ENCODE measurements around the gene ATP8B3. TPM values are rescaled to one million over a fixed set of nuclear protein-coding genes. Genes with fewer than 3 reads are reported as not detected.
"Not testable (repeated sequence)": the region's sequence is repeated elsewhere in the genome, so short reads cannot be mapped to it uniquely, and the experiment has no call there.

Gene ATP8B3
- total and polyA plus RNA-seq, 7 donors, result 0.06 to 0.30 (median 0.17) TPM; not detected in 1

GRCh38 chr19:1806184-1807029 is 5.7 kb downstream of the ATP8B3 start:
- H3K9me3 ChIP-seq, result no peaks in the 10 kb centered on the region
- no peak overlapping the region for H3K27ac ChIP-seq
- ATAC-seq (no peak), DNase-seq (peak in 1 of 2 donors; percentile 49)
- peaks cover 0 to 2% (median 0%) of the 10 kb centered on the region in 3 donors for H3K27me3 ChIP-seq (ENCODE audit: insufficient read depth in 3 of 3, low read length in 2 of 3)
- 62 to 71% (median 68%) methylated on average over 38 to 45 of the region's 45 CpGs for WGBS, 3 donors
- no peaks in the 10 kb centered on the region for H3K36me3 ChIP-seq (ENCODE audit: insufficient read depth in 1 of 2, low read depth in 1 of 2)
- no peak for TF ChIP-seq CTCF (IDR thresholded peaks at IDR 0.05)
- intact Hi-C loops (cut with DNase I), result no loop called here
- H3K4me1 ChIP-seq, result no peaks in the 10 kb centered on the region
- no peak overlapping the region for H3K4me3 ChIP-seq

GRCh38 chr19:1805401-1806183 is 6.5 kb downstream of the ATP8B3 start:
- intact Hi-C loops (cut with DNase I), result no loop called here
- Histone ChIP-seq H3K4me1 (no peaks in the 10 kb centered on the region), H3K9me3 (no peaks in the 10 kb centered on the region), H3K4me3 (no peak overlapping the region), H3K27ac (no peak overlapping the region), H3K36me3 (ENCODE audit: insufficient read depth in 1 of 2, low read depth in 1 of 2) (no peaks in the 10 kb centered on the region), H3K27me3 (ENCODE audit: insufficient read depth in 3 of 3, low read length in 2 of 3) (peaks cover 0 to 2% (median 0%) of the 10 kb centered on the region in 3 donors)
- DNase-seq, result peak in 1 of 2 donors; percentile 44
- no peak for TF ChIP-seq CTCF (IDR thresholded peaks at IDR 0.05)
- ATAC-seq, result peak in 1 of 4 donors; percentile 15
- 86 to 90% (median 86%) methylated on average over 23 to 24 of the region's 24 CpGs for WGBS, 3 donors

- intact Hi-C loops (cut with DNase I), result no loop called here
- ATAC-seq (no peak), DNase-seq (no peak)
- whole genome bisulfite sequencing, 3 donors, result 86 to 92% (median 90%) methylated on average over 6 of the region's 6 CpGs
- no peaks in the 10 kb centered on the region for H3K9me3 ChIP-seq
- no peaks in the 10 kb centered on the region for H3K36me3 ChIP-seq (ENCODE audit: insufficient read depth in 1 of 2, low read depth in 1 of 2)
- TF ChIP-seq CTCF (IDR thresholded peaks at IDR 0.05), result no peak
- peaks cover 0 to 2% (median 0%) of the 10 kb centered on the region in 3 donors for H3K27me3 ChIP-seq (ENCODE audit: insufficient read depth in 3 of 3, low read length in 2 of 3)
- H3K27ac ChIP-seq, result no peak overlapping the region
- no peak overlapping the region for H3K4me3 ChIP-seq
- H3K4me1 ChIP-seq, result no peaks in the 10 kb centered on the region
Measured at GRCh38 chr19:1804858-1805257, 7.2 kb downstream of the ATP8B3 start.

- Histone ChIP-seq H3K9me3 (no peaks in the 10 kb centered on the region), H3K36me3 (ENCODE audit: insufficient read depth in 1 of 2, low read depth in 1 of 2) (no peaks in the 10 kb centered on the region), H3K27me3 (ENCODE audit: insufficient read depth in 3 of 3, low read length in 2 of 3) (peaks cover 0 to 20% (median 2%) of the 10 kb centered on the region in 3 donors), H3K4me3 (no peak overlapping the region), H3K4me1 (no peaks in the 10 kb centered on the region), H3K27ac (no peak overlapping the region)
- intact Hi-C loops (cut with DNase I), result no loop called here
- 52 to 64% (median 58%) methylated on average over 36 of the region's 36 CpGs for WGBS, 3 donors
- ATAC-seq, result no peak
- DNase-seq, result no peak
- no peak for TF ChIP-seq CTCF (IDR thresholded peaks at IDR 0.05)
Measured at GRCh38 chr19:1799695-1800342, 12.3 kb downstream of the ATP8B3 start.

- ATAC-seq; H3K9me3 ChIP-seq; H3K27ac ChIP-seq; DNase-seq; H3K36me3 ChIP-seq (ENCODE audit: insufficient read depth in 1 of 2, low read depth in 1 of 2); H3K4me3 ChIP-seq; H3K4me1 ChIP-seq; intact Hi-C loops (cut with DNase I): not testable (repeated sequence)
- WGBS, 3 donors, result 82 to 94% (median 88%) methylated on average over 7 of the region's 7 CpGs
- H3K27me3 ChIP-seq (ENCODE audit: insufficient read depth in 3 of 3, low read length in 2 of 3), result peaks cover 0 to 26% (median 0%) of the 10 kb centered on the region in 3 donors
Measured at GRCh38 chr19:1797313-1797712, 14.8 kb downstream of the ATP8B3 start.
